ENCODE data around the gene SLC35C1. TPM values are rescaled to one million over a fixed set of nuclear protein-coding genes. Genes with fewer than 3 reads are reported as not detected.

SLC35C1 gene
- total RNA-seq, 1 donor from 2014 or later, result 16.7 TPM

GRCh38 chr11:45771193-45771565 lies 33.8 kb upstream of the SLC35C1 start:
- no peak for TF ChIP-seq POLR2A (IDR thresholded peaks at IDR 0.05)
- peak; percentile 68 to 84 (median 75) for TF ChIP-seq CTCF (IDR thresholded peaks at IDR 0.05)
- TF ChIP-seq POLR2AphosphoS5 (IDR thresholded peaks at IDR 0.05; ENCODE audit: insufficient read depth in 1 of 2, low read depth in 1 of 2), result no peak
- Histone ChIP-seq H3K9me3 (no peaks in the 10 kb centered on the region), H3K27ac (peak overlapping the region; percentile 67), H3K27me3 (no peaks in the 10 kb centered on the region), H3K4me3 (peak overlapping the region; percentile 53 to 55), H3K36me3 (no peaks in the 10 kb centered on the region), H3K4me1 (peaks cover 4% of the 10 kb centered on the region)
- intact Hi-C loops (cut with DNase I), result loop anchor here (5.0 kb wide), 1 partner anchor 414 kb away; no protein-coding TSS in a partner anchor
- no peak for DNase-seq (ENCODE audit: extremely low spot score in 2 of 2)

- intact Hi-C loops (cut with DNase I), result loop anchor here (5.0 kb wide), 1 partner anchor 415 kb away; no protein-coding TSS in a partner anchor
- Histone ChIP-seq H3K4me3 (peak overlapping the region; percentile 53 to 55), H3K36me3 (no peaks in the 10 kb centered on the region), H3K4me1 (peaks cover 4% of the 10 kb centered on the region), H3K27ac (peak overlapping the region; percentile 67), H3K9me3 (no peaks in the 10 kb centered on the region), H3K27me3 (no peaks in the 10 kb centered on the region)
- no peak for TF ChIP-seq POLR2A (IDR thresholded peaks at IDR 0.05)
- TF ChIP-seq CTCF (IDR thresholded peaks at IDR 0.05), result peak; percentile 33 to 79 (median 67)
- TF ChIP-seq POLR2AphosphoS5 (IDR thresholded peaks at IDR 0.05; ENCODE audit: insufficient read depth in 1 of 2, low read depth in 1 of 2), result peak in 1 of 2 donors; percentile 36
- no peak for DNase-seq (ENCODE audit: extremely low spot score in 2 of 2)
These were observed 33.1 kb upstream of the SLC35C1 start for GRCh38 chr11:45771566-45772448.

GRCh38 chr11:45772449-45772774 lies 32.5 kb upstream of the SLC35C1 start:
- DNase-seq (ENCODE audit: extremely low spot score in 2 of 2), result no peak
- Histone ChIP-seq H3K27me3 (no peaks in the 10 kb centered on the region), H3K4me3 (no peak overlapping the region), H3K9me3 (no peaks in the 10 kb centered on the region), H3K4me1 (peaks cover 4% of the 10 kb centered on the region), H3K36me3 (no peaks in the 10 kb centered on the region), H3K27ac (no peak overlapping the region)
- TF ChIP-seq CTCF (IDR thresholded peaks at IDR 0.05) (no peak), POLR2AphosphoS5 (IDR thresholded peaks at IDR 0.05; ENCODE audit: insufficient read depth in 1 of 2, low read depth in 1 of 2) (no peak), POLR2A (IDR thresholded peaks at IDR 0.05) (no peak)
- intact Hi-C loops (cut with DNase I), result loop anchor here (5.0 kb wide), 1 partner anchor 415 kb away; no protein-coding TSS in a partner anchor

GRCh38 chr11:45772986-45773785 lies 31.8 kb upstream of the SLC35C1 start:
- intact Hi-C loops (cut with DNase I), result loop anchor here (5.0 kb wide), 1 partner anchor 416 kb away; no protein-coding TSS in a partner anchor
- Histone ChIP-seq H3K4me1 (peaks cover 4% of the 10 kb centered on the region), H3K36me3 (no peaks in the 10 kb centered on the region), H3K27ac (no peak overlapping the region), H3K4me3 (no peak overlapping the region), H3K9me3 (no peaks in the 10 kb centered on the region), H3K27me3 (no peaks in the 10 kb centered on the region)
- no peak for DNase-seq (ENCODE audit: extremely low spot score in 2 of 2)
- TF ChIP-seq POLR2A (IDR thresholded peaks at IDR 0.05) (no peak), CTCF (IDR thresholded peaks at IDR 0.05) (no peak), POLR2AphosphoS5 (IDR thresholded peaks at IDR 0.05; ENCODE audit: insufficient read depth in 1 of 2, low read depth in 1 of 2) (no peak)
